Measurements from ENCODE around the gene SLC10A2.

GRCh38 chr13:103067751-103068555 is 1.7 kb upstream of the SLC10A2 start:
- no peak for TF ChIP-seq CTCF (IDR thresholded peaks at IDR 0.05; ENCODE audit: low read depth, low read length)
- no peak for TF ChIP-seq EZH2phosphoT487 (IDR thresholded peaks at IDR 0.05; ENCODE audit: low read depth)
